MCF 10A (cell line): ENCODE measurements around the gene PPP1R2B. TPM values are rescaled to one million over a fixed set of nuclear protein-coding genes. Genes with fewer than 3 reads are reported as not detected.

Source experiments
- Bru-seq: library from RNA; stranded (reverse); fragments of 400-500 nt; gene quantifications from one replicate; lab custom pipeline; 2021; lab: Mats Ljungman, UMichigan
- BruChase-seq, 2 experiments: library from RNA; stranded (reverse); fragments of 400-500 nt; gene quantifications; one replicate each; lab custom pipeline; 2021; lab: Mats Ljungman, UMichigan
- BruUV-seq: library from RNA; stranded (reverse); fragments of 400-500 nt; replicated peaks from 2 replicates; lab custom pipeline; 2021; lab: Mats Ljungman, UMichigan
- CTCF ChIA-PET: fragments of 300-600 bp; sonication (Branson Sonifier 250); formaldehyde crosslinking; extraction: SDS; loops from one replicate; lab custom pipeline; 2021; ENCODE audit warnings: antibody characterized with exemption, inconsistent platforms; lab: Yijun Ruan, JAX
- POLR2A ChIA-PET: fragments of 300-600, 350-650 bp; sonication (Branson Sonifier 250); formaldehyde crosslinking; extraction: SDS; loops from one replicate; lab custom pipeline; 2020; ENCODE audit warnings: antibody characterized with exemption, inconsistent platforms; lab: Yijun Ruan, JAX
- DNase-seq: peaks from one replicate; pipeline ENCODE4 v3.0.0-alpha.2; 2018; ENCODE audit not compliant: unreplicated experiment
- H3K27ac Mint-ChIP-seq: one replicate; pipeline ENCODE4 v1.8.0; 2022; ENCODE audit warnings: mild to moderate bottlenecking, low read depth, mixed read lengths; ENCODE audit not compliant: unreplicated experiment
- H3K27me3 Mint-ChIP-seq: one replicate; pipeline ENCODE4 v1.8.0; 2022; ENCODE audit warnings: mixed read lengths; ENCODE audit not compliant: insufficient read depth, unreplicated experiment
- H3K36me3 Mint-ChIP-seq: one replicate; pipeline ENCODE4 v1.8.0; 2022; ENCODE audit warnings: mild to moderate bottlenecking, moderate library complexity, mixed read lengths; ENCODE audit not compliant: insufficient read depth, unreplicated experiment
- H3K4me1 Mint-ChIP-seq: one replicate; pipeline ENCODE4 v1.8.0; 2022; ENCODE audit warnings: mixed read lengths; ENCODE audit not compliant: insufficient read depth, unreplicated experiment
- H3K4me3 Mint-ChIP-seq: one replicate; pipeline ENCODE4 v1.8.0; 2022; ENCODE audit warnings: mild to moderate bottlenecking, moderate library complexity, mixed read lengths; ENCODE audit not compliant: unreplicated experiment
- H3K9me3 Mint-ChIP-seq: one replicate; pipeline ENCODE4 v1.8.0; 2022; ENCODE audit warnings: mixed read lengths; ENCODE audit not compliant: unreplicated experiment
- intact Hi-C: fragments of 100-400 bp; cut with micrococcal nuclease; formaldehyde crosslinking; loops from 2 replicates; pipeline ENCODE4 v1.14.1; 2022
- long read RNA-seq: library from polyadenylated mRNA; stranded (forward); transcript quantifications from one replicate; pipeline ENCODE4 v2.0.0, GENCODE V29; 2022
- total RNA-seq: library from RNA; stranded (reverse); gene quantifications from 2 replicates; pipeline ENCODE4 v1.2.3, GENCODE V29; 2022
- TF ChIP-seq, protein P1 (sequence below): fragments of 200-600 bp; IDR thresholded peaks from one replicate; pipeline ENCODE4 v1.8.0; 2022; ENCODE audit warnings: antibody characterized with exemption, mild to moderate bottlenecking; ENCODE audit not compliant: unreplicated experiment

PPP1R2B gene
- not detected in 2 replicates for total RNA-seq
- Bru-seq, nascent RNA, result not detected
- BruChase-seq, experiment 1, labeled RNA remaining after a 6-hour chase, result percentile 30 among the genes with signal in this experiment
- percentile 17 among the genes with signal in this experiment for BruChase-seq, experiment 2, labeled RNA remaining after a 2-hour chase
- long read RNA-seq, result 0 reads

GRCh38 chr5:156850206-156850751, at the start of gene PPP1R2B:
Gene PPP1R2B (plus strand): TSS chr5:156850295. CDS start chr5:156850563, 268 bp downstream.
- intact Hi-C loops, result no loop called here
- Mint-ChIP-seq H3K9me3 (peaks cover 19% of the 10 kb centered on the region), H3K4me1 (peaks cover 6% of the 10 kb centered on the region), H3K36me3 (no peaks in the 10 kb centered on the region), H3K27ac (no peak within 1 kb of the TSS), H3K4me3 (no peak within 1 kb of the TSS), H3K27me3 (no peaks in the 10 kb centered on the region)
- POLR2A ChIA-PET, result interaction anchor here (0.6 kb wide), 1 partner anchor 94 kb away, joined by 3 read pairs; no protein-coding TSS in a partner anchor
- TF ChIP-seq, protein P1, sequence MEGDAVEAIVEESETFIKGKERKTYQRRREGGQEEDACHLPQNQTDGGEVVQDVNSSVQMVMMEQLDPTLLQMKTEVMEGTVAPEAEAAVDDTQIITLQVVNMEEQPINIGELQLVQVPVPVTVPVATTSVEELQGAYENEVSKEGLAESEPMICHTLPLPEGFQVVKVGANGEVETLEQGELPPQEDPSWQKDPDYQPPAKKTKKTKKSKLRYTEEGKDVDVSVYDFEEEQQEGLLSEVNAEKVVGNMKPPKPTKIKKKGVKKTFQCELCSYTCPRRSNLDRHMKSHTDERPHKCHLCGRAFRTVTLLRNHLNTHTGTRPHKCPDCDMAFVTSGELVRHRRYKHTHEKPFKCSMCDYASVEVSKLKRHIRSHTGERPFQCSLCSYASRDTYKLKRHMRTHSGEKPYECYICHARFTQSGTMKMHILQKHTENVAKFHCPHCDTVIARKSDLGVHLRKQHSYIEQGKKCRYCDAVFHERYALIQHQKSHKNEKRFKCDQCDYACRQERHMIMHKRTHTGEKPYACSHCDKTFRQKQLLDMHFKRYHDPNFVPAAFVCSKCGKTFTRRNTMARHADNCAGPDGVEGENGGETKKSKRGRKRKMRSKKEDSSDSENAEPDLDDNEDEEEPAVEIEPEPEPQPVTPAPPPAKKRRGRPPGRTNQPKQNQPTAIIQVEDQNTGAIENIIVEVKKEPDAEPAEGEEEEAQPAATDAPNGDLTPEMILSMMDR, result no peak
- BruUV-seq, result no TSS peak
- CTCF ChIA-PET, result interaction anchor here (0.7 kb wide), 1 partner anchor 103 kb away, joined by 3 read pairs; no protein-coding TSS in a partner anchor
- no peak for DNase-seq

- H3K4me1 Mint-ChIP-seq, result no peaks in the 10 kb centered on the region
- BruUV-seq, result no TSS peak
- no peaks in the 10 kb centered on the region for H3K9me3 Mint-ChIP-seq
- ChIA-PET CTCF (interaction anchor here (0.6 to 1.0 kb wide), 2 partner anchors 394 to 857 kb away, joined by 3 read pairs; no protein-coding TSS in a partner anchor), POLR2A (no interaction called here)
- TF ChIP-seq, protein P1, result no peak
- H3K4me3 Mint-ChIP-seq, result no peak overlapping the region
- intact Hi-C loops, result no loop called here
- no peaks in the 10 kb centered on the region for H3K27me3 Mint-ChIP-seq
- DNase-seq, result no peak
- H3K36me3 Mint-ChIP-seq, result no peaks in the 10 kb centered on the region
- no peak overlapping the region for H3K27ac Mint-ChIP-seq
Measured at GRCh38 chr5:156800929-156801328, 49.2 kb upstream of the PPP1R2B start.

DNA sequence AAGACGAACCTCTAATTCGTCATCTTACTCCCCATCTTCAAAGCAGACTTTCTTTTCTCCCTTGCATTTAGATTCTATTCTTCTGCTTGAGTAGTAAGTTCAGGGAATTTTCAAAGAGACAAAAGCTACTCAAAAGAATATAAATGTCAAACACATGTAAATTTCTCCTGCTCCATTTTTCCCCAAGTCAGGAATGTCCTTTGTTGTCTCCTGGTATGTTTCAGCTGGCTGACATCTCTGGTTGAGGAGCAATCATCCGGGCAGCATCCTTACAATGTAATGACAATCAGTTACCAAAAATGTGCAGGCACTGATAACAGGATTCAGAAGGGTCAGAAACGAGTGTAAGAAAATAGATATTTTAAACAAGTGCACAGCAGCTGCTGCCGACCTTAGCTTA, 47.6 kb upstream of the PPP1R2B start:
- BruUV-seq, result no TSS peak
- no peaks in the 10 kb centered on the region for H3K4me1 Mint-ChIP-seq
- no peaks in the 10 kb centered on the region for H3K36me3 Mint-ChIP-seq
- intact Hi-C loops, result no loop called here
- no peaks in the 10 kb centered on the region for H3K27me3 Mint-ChIP-seq
- H3K9me3 Mint-ChIP-seq, result peaks cover 7% of the 10 kb centered on the region
- POLR2A ChIA-PET, result no interaction called here
- TF ChIP-seq, protein P1, result no peak
- no peak for DNase-seq
- H3K27ac Mint-ChIP-seq, result no peak overlapping the region
- CTCF ChIA-PET, result interaction anchor here (0.7 to 2.0 kb wide), 3 partner anchors 13 to 1329 kb away, joined by 3 to 10 read pairs (median 6); no protein-coding TSS in a partner anchor
- H3K4me3 Mint-ChIP-seq, result no peak overlapping the region

GRCh38 chr5:156803404-156803803, 46.7 kb upstream of the PPP1R2B start:
- Mint-ChIP-seq H3K27me3 (no peaks in the 10 kb centered on the region), H3K4me3 (no peak overlapping the region), H3K27ac (no peak overlapping the region), H3K9me3 (peaks cover 7% of the 10 kb centered on the region), H3K36me3 (no peaks in the 10 kb centered on the region), H3K4me1 (no peaks in the 10 kb centered on the region)
- ChIA-PET POLR2A (no interaction called here), CTCF (interaction anchor here (1.5 to 2.0 kb wide), 2 partner anchors 12 to 13 kb away, joined by 6 to 10 read pairs; no protein-coding TSS in a partner anchor)
- no peak for DNase-seq
- no TSS peak for BruUV-seq
- TF ChIP-seq, protein P1, result no peak
- intact Hi-C loops, result no loop called here
